NCI-H748 treated with DMSO at 0.1 percent for 48 hours (cell line): ENCODE data around the gene SDCCAG8.

Source experiments
- DNase-seq: peaks from one replicate; lab custom pipeline; 2025; lab: John Stamatoyannopoulos, UW

The SDCCAG8 gene

GRCh38 chr1:243483952-243484351, 228.1 kb downstream of the SDCCAG8 start:
- DNase-seq = no peak

DNA sequence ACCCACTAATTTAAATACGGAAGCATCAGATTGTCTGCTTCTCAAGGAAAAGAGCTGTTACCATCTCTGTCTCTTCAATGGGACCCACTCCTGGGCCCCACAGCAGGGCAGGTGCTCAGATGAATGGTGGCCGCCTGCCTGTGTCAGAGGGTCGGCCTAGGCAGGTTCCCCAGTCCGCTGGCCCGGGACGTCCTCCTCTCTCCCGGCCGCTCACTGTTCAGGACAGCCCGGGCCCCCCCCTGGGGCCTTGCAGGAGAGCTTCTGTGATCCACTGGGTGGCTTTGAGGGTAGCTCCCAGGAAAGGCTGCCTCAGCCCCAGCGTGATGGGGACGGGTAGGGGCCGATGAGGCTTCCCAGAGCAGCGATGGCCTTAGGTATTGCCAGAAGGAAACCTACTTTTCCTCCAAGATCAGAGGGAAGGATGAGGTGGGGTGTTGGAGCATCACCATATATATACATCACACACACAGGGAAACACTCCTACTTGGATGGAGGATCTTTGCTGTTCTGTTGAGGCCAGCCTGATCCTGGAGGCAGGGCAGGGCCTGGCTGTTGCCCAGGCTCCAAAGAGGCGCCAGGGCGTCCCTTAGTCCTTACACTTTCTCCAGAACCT, 231.3 kb downstream of the SDCCAG8 start:
- no peak for DNase-seq

GRCh38 chr1:243487649-243488227, 231.9 kb downstream of the SDCCAG8 start:
- no peak for DNase-seq

DNA sequence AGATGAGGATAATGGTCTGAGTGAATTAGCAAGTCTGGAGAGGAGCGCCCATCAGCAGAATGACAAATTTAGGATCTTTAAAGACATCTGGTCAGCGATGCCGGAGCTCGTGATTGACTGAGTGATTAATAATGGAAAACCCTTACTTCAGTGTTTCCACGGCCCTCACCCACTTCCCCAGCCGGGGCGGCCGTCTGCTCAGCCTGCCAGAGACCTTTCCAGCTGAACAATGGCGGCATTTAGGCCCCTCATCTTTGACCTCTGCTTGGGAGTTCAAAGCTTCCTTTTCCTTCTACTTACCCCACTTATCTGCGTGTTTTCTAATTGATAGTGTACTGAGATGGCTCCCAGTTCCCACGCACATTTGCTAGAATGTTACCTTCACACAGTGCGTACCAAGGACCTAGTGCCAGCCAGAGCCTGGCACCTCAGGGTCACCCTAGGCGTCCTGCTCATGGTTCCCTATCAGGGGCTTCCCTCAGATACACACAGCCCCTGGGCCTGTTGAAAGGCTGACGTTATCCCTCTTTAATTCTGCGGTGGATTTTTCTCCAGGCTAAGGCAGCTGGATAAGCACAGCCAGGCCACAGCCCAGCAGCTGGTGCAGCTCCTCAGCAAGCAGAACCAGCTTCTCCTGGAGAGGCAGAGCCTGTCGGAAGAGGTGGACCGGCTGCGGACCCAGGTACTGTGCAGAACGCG, 232.8 kb downstream of the SDCCAG8 start:
- no peak for DNase-seq

- no peak for DNase-seq
Measured at GRCh38 chr1:243489158-243489527, 233.3 kb downstream of the SDCCAG8 start.

DNA sequence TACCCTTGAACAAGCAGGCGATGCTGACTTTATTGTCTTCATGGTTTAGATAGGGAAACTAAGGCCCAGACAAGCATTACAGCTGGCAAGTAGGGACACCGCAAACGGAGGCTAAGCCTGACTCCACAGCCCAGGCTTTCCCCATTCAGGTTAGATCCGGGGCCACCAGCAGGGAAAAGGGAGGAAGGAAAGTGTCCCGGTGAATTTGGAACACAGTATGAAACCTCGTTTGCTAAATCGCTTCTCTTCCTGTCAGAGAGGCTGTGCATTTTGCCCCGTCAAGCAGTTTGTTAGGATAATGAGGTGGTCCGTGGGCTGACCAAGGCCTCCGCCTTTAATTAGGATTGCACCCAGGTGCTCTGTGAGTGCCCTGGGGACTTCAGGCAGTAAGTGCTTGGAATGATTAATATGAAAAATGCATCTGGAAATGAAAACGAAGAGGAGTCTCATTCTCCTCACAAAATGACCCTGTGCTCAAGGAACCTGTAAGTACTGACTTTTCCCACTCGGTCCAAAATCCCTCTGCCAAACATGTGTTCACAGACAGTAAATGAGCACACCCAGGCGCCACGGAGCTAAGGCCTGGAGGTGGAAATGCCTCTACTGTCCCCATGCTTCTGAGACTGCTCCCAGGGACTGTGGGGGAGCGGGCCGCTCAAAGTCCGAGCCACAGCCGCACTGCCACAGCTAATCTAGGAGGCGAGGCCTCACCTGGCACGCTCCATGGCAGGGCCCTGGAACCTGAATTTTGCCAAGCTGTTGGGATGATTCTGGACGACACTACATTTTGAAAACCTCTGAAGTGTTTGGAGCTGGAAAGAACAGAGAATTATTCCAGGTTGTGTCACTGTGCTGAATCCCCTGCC, 234.1 kb downstream of the SDCCAG8 start:
- DNase-seq = no peak

DNA sequence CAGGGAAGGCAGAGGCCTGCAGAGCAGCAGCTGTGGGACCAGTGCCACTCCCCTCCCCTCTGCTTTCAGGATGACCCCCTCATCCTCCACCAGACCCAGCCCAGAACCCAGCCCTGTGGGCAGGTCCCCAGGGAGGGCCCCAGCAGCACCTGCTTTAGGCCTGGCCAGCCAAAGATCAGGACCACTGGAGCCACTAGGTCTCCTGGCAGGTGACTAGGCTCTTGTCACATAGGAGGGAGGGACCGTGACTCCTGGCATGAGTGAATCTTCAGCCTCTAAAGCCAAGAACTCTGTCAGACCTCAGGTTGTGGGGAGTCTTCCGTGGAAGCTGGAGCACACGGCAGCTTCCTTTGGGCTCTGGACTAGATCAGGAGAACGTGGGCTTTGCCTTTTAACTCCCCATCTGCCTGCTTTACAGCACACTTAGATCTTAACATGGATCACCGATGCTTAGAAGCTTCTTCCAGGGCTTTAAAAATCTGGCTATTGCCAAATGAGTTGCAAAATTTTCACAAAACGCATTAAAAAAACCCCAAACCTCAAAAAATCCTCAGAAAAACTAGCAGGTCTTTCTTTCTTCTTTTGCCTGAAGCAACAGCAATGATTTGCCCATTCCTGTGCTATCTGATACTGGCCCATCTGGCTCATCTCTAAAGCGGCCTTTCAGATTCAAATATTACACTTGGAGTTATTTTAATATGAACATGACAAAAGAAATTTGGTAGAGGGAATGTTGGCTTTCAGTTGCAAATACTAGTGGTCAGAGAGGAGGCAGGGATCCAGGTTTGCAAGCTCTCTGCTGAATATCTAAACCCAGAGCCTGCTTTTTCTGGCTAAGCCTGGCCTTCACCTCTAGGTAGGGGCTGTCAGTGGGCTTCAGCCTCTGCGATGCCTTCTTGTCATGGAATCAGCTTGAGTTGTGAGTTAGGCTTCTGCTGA, 235.2 kb downstream of the SDCCAG8 start:
- DNase-seq = no peak

- DNase-seq = no peak
Measured at GRCh38 chr1:243493156-243494129, 237.6 kb downstream of the SDCCAG8 start.

GRCh38 chr1:243494741-243495431, 239.0 kb downstream of the SDCCAG8 start:
- no peak for DNase-seq

DNA sequence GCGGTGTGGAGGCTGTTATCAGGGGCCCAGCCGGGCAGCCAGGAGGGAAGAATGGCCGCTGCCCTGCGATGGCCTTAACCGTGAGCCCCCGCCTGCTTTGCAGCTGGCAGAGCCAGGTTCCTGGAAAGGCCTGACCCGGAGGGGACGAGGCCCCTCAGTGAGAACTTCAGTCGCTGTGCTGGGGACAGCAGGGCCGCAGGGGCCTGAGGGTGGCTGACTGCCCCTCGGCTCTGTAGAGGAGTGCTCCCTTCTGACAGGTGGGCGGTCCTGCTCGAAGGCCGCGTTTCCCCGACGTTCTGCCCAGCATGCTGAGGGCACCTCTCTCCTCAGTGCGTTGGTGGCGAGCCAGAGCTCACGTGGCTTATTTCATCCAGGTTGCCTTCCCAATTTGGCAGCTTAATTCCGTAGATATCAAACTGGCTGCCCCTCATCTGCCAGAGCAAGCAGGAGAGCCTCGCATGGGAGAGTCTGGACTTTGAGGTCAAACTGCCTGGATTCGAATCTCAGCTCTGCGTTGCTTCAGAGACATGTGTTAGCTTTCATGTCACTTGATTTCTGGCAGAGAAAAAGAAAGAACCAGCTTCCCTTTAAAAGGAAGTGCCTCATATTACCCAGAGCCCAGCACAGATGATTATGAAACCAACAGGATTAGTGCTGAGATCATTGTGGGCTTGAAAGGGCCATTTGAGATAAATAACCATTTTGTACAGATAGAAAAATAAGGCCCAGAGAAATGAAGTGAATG, 239.8 kb downstream of the SDCCAG8 start:
- DNase-seq = no peak

DNA sequence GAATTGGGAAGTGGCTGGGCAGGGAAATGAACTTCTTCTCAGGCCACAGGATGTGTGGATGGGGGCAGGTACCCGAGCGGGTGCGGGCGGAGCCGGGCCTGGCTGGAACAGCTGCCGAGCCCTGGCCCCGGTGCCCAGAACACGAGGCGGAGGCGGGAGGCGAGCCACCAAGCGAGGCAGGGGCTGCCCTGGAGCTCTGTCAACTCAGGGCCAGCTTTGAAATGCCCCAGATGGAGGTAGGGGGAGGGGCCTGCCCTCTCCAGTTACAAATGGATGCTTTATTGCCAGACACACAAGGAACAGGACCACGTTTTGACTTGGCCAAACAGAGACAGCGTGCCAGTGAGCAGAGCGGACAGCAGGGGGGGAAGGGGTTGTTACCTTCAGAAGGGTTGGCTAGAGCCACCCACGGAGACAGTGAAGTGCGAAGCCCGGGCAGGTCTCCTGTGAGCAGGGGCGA, 240.4 kb downstream of the SDCCAG8 start:
- no peak for DNase-seq

DNA sequence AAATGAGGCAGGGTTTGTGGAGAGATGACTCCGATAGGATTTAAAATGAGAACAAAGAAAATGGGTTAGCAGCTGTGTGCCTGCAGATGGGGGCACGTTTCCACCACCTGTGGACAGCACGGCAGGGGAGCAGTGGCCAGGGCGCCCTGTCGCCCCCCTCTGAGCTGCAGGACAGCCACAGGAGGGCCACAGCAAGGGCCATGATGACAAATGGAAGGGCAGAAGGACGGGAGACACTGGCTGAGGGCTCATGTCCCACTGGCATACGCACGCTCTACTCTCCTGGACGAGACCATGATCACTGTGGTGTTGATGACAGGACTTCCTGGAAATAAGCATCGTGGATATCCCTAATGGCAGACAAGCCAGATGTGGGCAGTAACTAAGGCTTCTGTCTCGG, 241.0 kb downstream of the SDCCAG8 start:
- DNase-seq = no peak

DNA sequence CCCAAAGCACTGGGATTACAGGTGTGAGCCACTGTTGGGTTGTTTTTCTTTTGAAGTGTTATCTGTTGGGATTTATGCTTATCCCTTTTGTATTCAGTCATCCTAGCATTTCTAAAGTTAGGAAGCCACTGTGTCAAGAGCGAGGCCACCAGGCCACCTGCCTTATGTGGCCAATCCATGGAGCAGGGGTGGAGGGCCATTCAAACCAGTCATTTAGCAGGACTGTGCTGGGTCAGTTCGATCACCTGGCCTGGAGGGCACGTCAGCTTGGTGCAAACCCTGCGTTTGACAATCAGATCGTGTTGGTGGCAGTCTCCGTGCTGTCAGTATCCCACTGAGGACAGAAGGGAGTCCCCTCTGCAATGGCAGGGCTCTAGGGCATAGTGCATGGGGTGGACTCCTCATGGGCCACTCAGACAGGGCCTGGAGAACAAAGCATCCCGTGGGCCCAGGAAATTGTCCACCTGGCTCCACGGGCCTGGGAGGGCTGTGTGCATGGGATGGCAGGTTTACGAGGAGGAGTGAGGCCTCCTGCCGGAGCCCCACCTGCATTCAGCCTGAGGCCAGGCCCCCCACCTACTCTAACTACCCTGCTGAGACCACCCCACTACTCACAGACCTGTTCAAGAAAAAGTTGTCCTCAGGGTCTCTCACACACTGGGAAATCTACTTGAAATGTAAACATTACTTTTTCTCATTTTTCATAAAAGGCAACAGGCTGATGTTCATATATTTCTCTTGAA, 242.3 kb downstream of the SDCCAG8 start:
- DNase-seq = no peak

- DNase-seq = no peak
Measured at GRCh38 chr1:243499248-243499647, 243.4 kb downstream of the SDCCAG8 start.

DNA sequence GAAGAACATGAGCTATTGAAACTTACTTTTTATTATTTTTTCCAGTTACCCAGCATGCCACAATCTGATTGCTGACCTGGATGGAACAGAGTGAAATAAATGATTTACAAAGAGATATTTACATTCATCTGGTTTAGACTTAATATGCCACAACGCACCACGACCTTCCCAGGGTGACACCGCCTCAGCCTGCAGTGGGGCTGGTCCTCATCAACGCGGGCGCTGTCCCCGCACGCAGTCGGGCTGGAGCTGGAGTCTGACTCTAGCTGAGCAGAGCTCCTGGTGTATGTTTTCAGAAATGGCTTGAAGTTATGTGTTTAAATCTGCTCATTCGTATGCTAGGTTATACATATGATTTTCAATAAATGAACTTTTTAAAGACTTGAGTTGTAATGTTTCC, 243.9 kb downstream of the SDCCAG8 start:
- DNase-seq = no peak

- DNase-seq = no peak
Measured at GRCh38 chr1:243500512-243500911, 244.7 kb downstream of the SDCCAG8 start.

DNA sequence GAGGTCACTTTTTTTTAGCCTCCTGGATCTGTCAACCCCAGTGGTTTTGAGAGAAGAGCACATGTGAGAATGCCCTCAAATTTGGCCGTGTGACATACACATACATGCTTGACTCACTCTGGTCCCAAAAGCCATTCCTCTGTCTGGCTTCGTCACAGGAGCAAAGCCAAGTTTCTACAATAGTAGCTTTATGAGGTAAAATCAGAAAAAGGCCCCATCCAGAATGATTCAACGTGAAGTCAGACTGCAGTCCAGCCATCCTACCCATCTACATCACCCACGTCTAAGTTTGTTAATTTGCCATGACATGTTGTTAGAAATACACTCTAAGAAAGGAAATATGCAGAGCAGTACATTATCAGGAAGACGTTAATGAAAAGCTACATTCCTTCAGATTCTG, 245.2 kb downstream of the SDCCAG8 start:
- DNase-seq = no peak

DNA sequence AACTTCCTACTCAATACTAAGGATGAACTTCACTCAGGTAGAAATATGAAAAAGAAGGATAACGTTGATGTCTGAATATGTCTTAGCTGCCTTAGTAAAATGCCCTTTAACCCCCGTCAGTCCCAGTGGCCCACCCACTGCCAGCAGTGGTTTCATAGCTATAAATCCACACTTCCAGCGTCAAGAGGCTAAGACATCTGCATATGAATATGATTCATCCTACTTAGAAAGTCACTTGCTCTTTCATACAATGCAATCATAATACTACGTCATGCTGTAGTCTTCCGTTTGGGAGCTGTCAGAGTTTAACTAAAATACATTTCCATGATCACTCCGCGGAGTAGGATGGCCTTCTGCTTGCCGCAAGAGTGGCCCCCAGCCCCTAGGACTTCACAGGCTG, 247.3 kb downstream of the SDCCAG8 start:
- DNase-seq = no peak
